HepG2 (cell line): ENCODE results near the gene CAD. TPM values are rescaled to one million over a fixed set of nuclear protein-coding genes. Genes with fewer than 3 reads are reported as not detected.

ENCODE experiments used
- FOXM1 ChIP-seq: sonication (generic); formaldehyde crosslinking; IDR thresholded peaks from 2 replicates; pipeline ENCODE4 v1.5.0; 2020; ENCODE audit warnings: missing genetic modification reagents
- GTF2F1 ChIP-seq: fragments of 150-350 bp; IDR thresholded peaks from 2 replicates; pipeline ENCODE4 v1.6.1; 2014; ENCODE audit warnings: low read length
- HNF4A ChIP-seq: sonication (generic); formaldehyde crosslinking; IDR thresholded peaks from 2 replicates; pipeline ENCODE4 v1.4.0; 2020; ENCODE audit warnings: missing genetic modification reagents
- HOXA9 ChIP-seq: sonication (generic); formaldehyde crosslinking; IDR thresholded peaks from 2 replicates; pipeline ENCODE4 v1.8.1; 2022; ENCODE audit warnings: missing genetic modification reagents, mild to moderate bottlenecking, moderate library complexity, borderline replicate concordance
- JDP2 ChIP-seq: sonication (generic); formaldehyde crosslinking; IDR thresholded peaks from 2 replicates; pipeline ENCODE4 v1.8.1; 2022; ENCODE audit warnings: missing genetic modification reagents, borderline replicate concordance
- JUN ChIP-seq: sonication (generic); formaldehyde crosslinking; IDR thresholded peaks from 2 replicates; pipeline ENCODE4 v1.4.0; 2020; ENCODE audit warnings: mild to moderate bottlenecking, missing genetic modification reagents
- MAF1 ChIP-seq: sonication (generic); formaldehyde crosslinking; IDR thresholded peaks from 2 replicates; pipeline ENCODE4 v1.5.0; 2020; ENCODE audit warnings: missing genetic modification reagents, borderline replicate concordance
- MTERF4 ChIP-seq: sonication (generic); formaldehyde crosslinking; IDR thresholded peaks from 2 replicates; pipeline ENCODE4 v1.8.0; 2023; ENCODE audit warnings: mild to moderate bottlenecking, missing genetic modification reagents
- NFATC3 ChIP-seq: sonication (generic); formaldehyde crosslinking; IDR thresholded peaks from 2 replicates; pipeline ENCODE4 v1.5.1; 2020; ENCODE audit warnings: mild to moderate bottlenecking, missing genetic modification reagents
- NFRKB ChIP-seq: fragments of 450-650 bp; IDR thresholded peaks from 2 replicates; pipeline ENCODE4 v1.6.1; 2017
- PHB2 ChIP-seq: fragments of 450-650 bp; IDR thresholded peaks from 2 replicates; pipeline ENCODE4 v1.6.1; 2018; ENCODE audit not compliant: partially characterized antibody
- RCOR2 ChIP-seq: IDR thresholded peaks from 2 replicates; pipeline ENCODE4 v1.6.1; 2016; ENCODE audit warnings: missing biosample characterization, missing genetic modification reagents
- SIN3A ChIP-seq: IDR thresholded peaks from 2 replicates; pipeline ENCODE4 v1.6.1; 2011; ENCODE audit warnings: low read depth, mild to moderate bottlenecking, control low read depth, low read length, borderline replicate concordance
- SIN3B ChIP-seq: fragments of 150-350 bp; IDR thresholded peaks from 2 replicates; pipeline ENCODE4 v1.6.1; 2014; ENCODE audit warnings: low read length
- SSRP1 ChIP-seq: IDR thresholded peaks from 2 replicates; pipeline ENCODE4 v1.6.1; 2016; ENCODE audit warnings: control low read depth
- ZBTB39 ChIP-seq: sonication (generic); formaldehyde crosslinking; IDR thresholded peaks from 2 replicates; pipeline ENCODE4 v1.5.0; 2020; ENCODE audit warnings: missing genetic modification reagents
- ZC3H13 ChIP-seq: sonication (generic); formaldehyde crosslinking; IDR thresholded peaks from 2 replicates; pipeline ENCODE4 v1.8.1; 2023; ENCODE audit warnings: mild to moderate bottlenecking, missing genetic modification reagents, moderate library complexity
- ZMYM3 ChIP-seq: sonication (generic); formaldehyde crosslinking; IDR thresholded peaks from 2 replicates; pipeline ENCODE4 v1.5.1; 2020; ENCODE audit warnings: mild to moderate bottlenecking, missing genetic modification reagents
- ZNF10 ChIP-seq: sonication (generic); formaldehyde crosslinking; IDR thresholded peaks from 2 replicates; pipeline ENCODE4 v1.4.0; 2020; ENCODE audit warnings: mild to moderate bottlenecking, low read depth, missing genetic modification reagents, borderline replicate concordance
- ZNF276 ChIP-seq: sonication (generic); formaldehyde crosslinking; IDR thresholded peaks from 2 replicates; pipeline ENCODE4 v1.4.0; 2020; ENCODE audit warnings: mild to moderate bottlenecking, low read depth, missing genetic modification reagents
- ZNF354B ChIP-seq: sonication (generic); formaldehyde crosslinking; IDR thresholded peaks from 2 replicates; pipeline ENCODE4 v1.8.0; 2022; ENCODE audit warnings: mild to moderate bottlenecking, missing genetic modification reagents
- ZNF576 ChIP-seq: sonication (generic); formaldehyde crosslinking; IDR thresholded peaks from 2 replicates; pipeline ENCODE4 v1.4.0; 2020; ENCODE audit warnings: mild to moderate bottlenecking, missing genetic modification reagents
- ZNF589 ChIP-seq: sonication (generic); formaldehyde crosslinking; conservative IDR thresholded peaks from 2 replicates; pipeline ENCODE4 v1.8.0; 2022; ENCODE audit warnings: mild to moderate bottlenecking, moderate library complexity, missing genetic modification reagents
- ZNF709 ChIP-seq: sonication (generic); formaldehyde crosslinking; IDR thresholded peaks from 2 replicates; pipeline ENCODE4 v1.5.0; 2020; ENCODE audit warnings: mild to moderate bottlenecking, missing genetic modification reagents
- ZNF720 ChIP-seq: sonication (generic); formaldehyde crosslinking; IDR thresholded peaks from 2 replicates; pipeline ENCODE4 v1.4.0; 2020; ENCODE audit warnings: missing genetic modification reagents
- ZNF777 ChIP-seq: sonication (generic); formaldehyde crosslinking; IDR thresholded peaks from 2 replicates; pipeline ENCODE4 v1.4.0; 2020; ENCODE audit warnings: missing genetic modification reagents
- ZNF878 ChIP-seq: sonication (generic); formaldehyde crosslinking; IDR thresholded peaks from 2 replicates; pipeline ENCODE4 v1.8.1; 2023; ENCODE audit warnings: mild to moderate bottlenecking, missing genetic modification reagents, moderate library complexity
- ZSCAN29 ChIP-seq: sonication (generic); formaldehyde crosslinking; conservative IDR thresholded peaks from 2 replicates; pipeline ENCODE4 v1.4.0; 2020; ENCODE audit warnings: mild to moderate bottlenecking, missing genetic modification reagents
- polyA plus RNA-seq, 8 experiments: library from polyadenylated mRNA; depleted of rRNA in 3 of 8; stranded (reverse) in 7 of 8; unstranded in 1 of 8; fragments of >200 nt; fragmentation: Illumina TruSeq in 4 of 8; extraction: Trizol in 4 of 8; gene quantifications; 2 replicates each; pipeline versions ENCODE4 v1.2.1 to v1.2.3, GENCODE V29; 2011 to 2016; ENCODE audit warnings: low read depth in 4 of 8, missing spikeins in 1 of 8, mixed read lengths in 1 of 8; ENCODE audit not compliant: insufficient read depth in 1 of 8
- total RNA-seq, 5 experiments: library from RNA; depleted of rRNA; stranded (reverse); fragments of >200 nt; fragmentation: Illumina TruSeq; extraction: Trizol; gene quantifications; 2 replicates each; pipeline ENCODE4 v1.2.3, GENCODE V29; 2016; ENCODE audit warnings: low read depth in 1 of 5

Gene CAD
- total and polyA plus RNA-seq, 2 of the 13 experiments (the other 11 are each of a cell fraction or from before 2014, with no cell fraction given), result 21.7 to 37.0 TPM

GRCh38 chr2:27211943-27212625 is 5.1 kb upstream of the CAD start, which contains the start of the genes ATRAID and SLC5A6 (continued):
- TF ChIP-seq ZBTB39 (no peak), HNF4A (CRISPR knock-in tag) (peak; percentile 23; the same call in 1 of the 2 replicates), NFRKB (no peak; the same call in 1 of the 2 replicates), SIN3B (no peak; the same call in none of the 2 replicates), HOXA9 (CRISPR knock-in tag) (peak; percentile 65; the same call in 1 of the 2 replicates), ZC3H13 (CRISPR knock-in tag) (peak; percentile 79), ZNF709 (peak; percentile 87), FOXM1 (CRISPR knock-in tag) (no peak), JUN (CRISPR knock-in tag) (0 out of 2 replicates have a peak, but pooled peaks have one; percentile 66), MTERF4 (CRISPR knock-in tag) (peak; percentile 76; the same call in 1 of the 2 replicates), ZNF354B (CRISPR knock-in tag) (no peak), GTF2F1 (peak; percentile 47; the same call in 1 of the 2 replicates), JDP2 (no peak; the same call in 1 of the 2 replicates), MAF1 (CRISPR knock-in tag) (no peak; the same call in 1 of the 2 replicates), NFATC3 (CRISPR knock-in tag) (no peak), ZNF276 (CRISPR knock-in tag) (peak; percentile 26; the same call in 1 of the 2 replicates), SSRP1 (CRISPR knock-in tag) (no peak), PHB2 (no peak), RCOR2 (no peak), ZNF576 (CRISPR knock-in tag) (no peak), SIN3A (peak; percentile 91; the same call in 1 of the 2 replicates), ZNF589 (CRISPR knock-in tag) (peak; percentile 74), ZNF878 (peak; percentile 84), ZSCAN29 (CRISPR knock-in tag) (no peak), ZNF10 (CRISPR knock-in tag) (no peak), ZNF777 (CRISPR knock-in tag) (peak; percentile 69), ZMYM3 (CRISPR knock-in tag) (no peak), ZNF720 (CRISPR knock-in tag) (no peak)
